SK-N-SH (cell line): ENCODE results near the gene SDK1. TPM values are rescaled to one million over a fixed set of nuclear protein-coding genes. Genes with fewer than 3 reads are reported as not detected.

Experiments used
- CTCF ChIA-PET: fragments of 300-600, 350-600 bp; formaldehyde crosslinking; extraction: SDS; loops from one replicate; lab custom pipeline; 2021; lab: Yijun Ruan, JAX
- POLR2A ChIA-PET: fragments of 350-600 bp; sonication (Branson Sonifier 250); formaldehyde crosslinking; extraction: SDS; loops from one replicate; lab custom pipeline; 2020; ENCODE audit warnings: antibody characterized with exemption, inconsistent platforms; lab: Yijun Ruan, JAX
- DNase-seq: peaks from one replicate; pipeline ENCODE4 v3.0.0; 2012
- H2AFZ ChIP-seq: fragments of 200-600 bp; sonication (generic); 2 replicates; pipeline ENCODE4 v1.8.1; 2016; ENCODE audit warnings: antibody characterized with exemption, mild to moderate bottlenecking, low read depth
- H3F3A ChIP-seq: fragments of 200-600 bp; sonication (generic); replicated peaks from 2 replicates; pipeline ENCODE3; 2016; ENCODE audit warnings: antibody characterized with exemption, mild to moderate bottlenecking; ENCODE audit not compliant: insufficient read depth
- H3K27ac ChIP-seq, 2 experiments: fragments of 200-500 bp in 1 of 2; fragments of 200-600 bp in 1 of 2; sonication (Bioruptor generic) in 1 of 2; sonication (generic), shearing (Covaris generic) in 1 of 2; 2 replicates each; pipeline versions ENCODE4 v1.5.1 to v1.6.1; 2014 to 2016; ENCODE audit warnings: low read depth in 2 of 2, inconsistent platforms in 1 of 2, low read length in 1 of 2, mild to moderate bottlenecking in 1 of 2, mixed read lengths in 1 of 2
- H3K27me3 ChIP-seq: fragments of 200-600 bp; sonication (generic), shearing (Covaris generic); 2 replicates; pipeline ENCODE4 v1.6.1; 2016; ENCODE audit warnings: mixed run types; ENCODE audit not compliant: insufficient read depth
- H3K36me3 ChIP-seq, 2 experiments: fragments of 200-500 bp in 1 of 2; fragments of 200-600 bp in 1 of 2; sonication (Bioruptor generic) in 1 of 2; sonication (generic) in 1 of 2; replicated peaks in 1 of 2; 2 replicates each; pipeline versions ENCODE3 to v1.5.1; 2014 to 2016; ENCODE audit warnings: low read length in 1 of 2, mild to moderate bottlenecking in 1 of 2; ENCODE audit not compliant: insufficient read depth in 2 of 2, control insufficient read depth in 1 of 2
- H3K4me1 ChIP-seq, 2 experiments: fragments of 200-500 bp in 1 of 2; fragments of 200-600 bp in 1 of 2; sonication (Bioruptor generic) in 1 of 2; sonication (generic), shearing (Covaris generic) in 1 of 2; 2 replicates each; pipeline versions ENCODE4 v1.5.1 to v1.6.1; 2014 to 2016; ENCODE audit warnings: low read depth in 1 of 2, low read length in 1 of 2, mixed run types in 1 of 2; ENCODE audit not compliant: insufficient read depth in 2 of 2, control insufficient read depth in 1 of 2
- H3K4me2 ChIP-seq: fragments of 200-600 bp; sonication (generic), shearing (Covaris generic); 2 replicates; pipeline ENCODE4 v1.6.1; 2017; ENCODE audit warnings: mixed run types
- H3K4me3 ChIP-seq, 2 experiments: fragments of 200-500 bp in 1 of 2; fragments of 200-600 bp in 1 of 2; sonication (Bioruptor generic) in 1 of 2; sonication (generic), shearing (Covaris generic) in 1 of 2; 2 replicates each; pipeline versions ENCODE4 v1.5.1 to v1.8.1; 2014 to 2016; ENCODE audit warnings: low read depth in 2 of 2, inconsistent platforms in 1 of 2, low read length in 1 of 2, mild to moderate bottlenecking in 1 of 2, mixed read lengths in 1 of 2, moderate library complexity in 1 of 2
- H3K79me2 ChIP-seq: fragments of 200-600 bp; sonication (generic); 2 replicates; pipeline ENCODE4 v1.8.1; 2017; ENCODE audit warnings: mild to moderate bottlenecking; ENCODE audit not compliant: insufficient read depth
- H3K9ac ChIP-seq: fragments of 200-600 bp; sonication (generic); 2 replicates; pipeline ENCODE4 v1.6.1; 2017; ENCODE audit warnings: mixed run types
- H3K9me2 ChIP-seq: fragments of 200-600 bp; sonication (generic); 2 replicates; pipeline ENCODE4 v1.6.1; 2017; ENCODE audit warnings: mixed run types
- H3K9me3 ChIP-seq: fragments of 200-600 bp; sonication (generic); 2 replicates; pipeline ENCODE4 v1.6.1; 2017; ENCODE audit warnings: mixed run types, mild to moderate bottlenecking, moderate library complexity
- H4K20me1 ChIP-seq: fragments of 200-600 bp; sonication (generic); 2 replicates; pipeline ENCODE4 v1.6.1; 2017; ENCODE audit warnings: mild to moderate bottlenecking, mixed run types; ENCODE audit not compliant: insufficient read depth
- CTCF ChIP-seq: fragments of 200-600 bp; sonication (generic); IDR thresholded peaks from 2 replicates; pipeline ENCODE4 v1.6.1; 2017; ENCODE audit warnings: antibody characterized with exemption, mild to moderate bottlenecking, moderate library complexity
- ELF1 ChIP-seq: IDR thresholded peaks from 2 replicates; pipeline ENCODE4 v1.4.0; 2012
- EZH2phosphoT487 ChIP-seq: fragments of 200-600 bp; sonication (generic); IDR thresholded peaks from 2 replicates; pipeline ENCODE4 v1.6.1; 2017; ENCODE audit warnings: low read depth, mixed run types, mild to moderate bottlenecking, antibody characterized with exemption, moderate library complexity, borderline replicate concordance
- FOXM1 ChIP-seq: IDR thresholded peaks from 2 replicates; pipeline ENCODE4 v1.4.0; 2012; ENCODE audit warnings: low read depth, mild to moderate bottlenecking
- GATA2 ChIP-seq: sonication (generic); formaldehyde crosslinking; IDR thresholded peaks from 2 replicates; pipeline ENCODE4 v1.5.0; 2020; ENCODE audit warnings: mild to moderate bottlenecking, missing genetic modification reagents
- IRF3 ChIP-seq: fragments of 150-350 bp; IDR thresholded peaks from 2 replicates; pipeline ENCODE4 v1.6.1; 2016; ENCODE audit warnings: mild to moderate bottlenecking, low read depth, low read length
- MAX ChIP-seq: IDR thresholded peaks from 2 replicates; pipeline ENCODE4 v1.4.0; 2012; ENCODE audit warnings: low read depth
- MXI1 ChIP-seq: IDR thresholded peaks from 2 replicates; pipeline ENCODE4 v1.6.1; 2012; ENCODE audit warnings: mild to moderate bottlenecking, low read depth, low read length, improper control_type of control experiment
- NFIC ChIP-seq: IDR thresholded peaks from 2 replicates; pipeline ENCODE4 v1.4.0; 2012; ENCODE audit warnings: borderline replicate concordance
- RFX5 ChIP-seq: IDR thresholded peaks from 2 replicates; pipeline ENCODE4 v1.6.1; 2012; ENCODE audit warnings: mild to moderate bottlenecking, improper control_type of control experiment, low read length
- TEAD4 ChIP-seq: IDR thresholded peaks from 2 replicates; pipeline ENCODE4 v1.4.0; 2012; ENCODE audit warnings: mild to moderate bottlenecking, borderline replicate concordance; ENCODE audit not compliant: insufficient read depth
- ZBTB33 ChIP-seq: IDR thresholded peaks from 2 replicates; pipeline ENCODE4 v1.4.0; 2012; ENCODE audit warnings: low read depth, borderline replicate concordance
- WGBS: methylation state at CpG from one replicate; pipeline ENCODE4 v1.1.6; 2017; ENCODE audit warnings: low lambda C conversion rate; 5-methylcytosine and 5-hydroxymethylcytosine counted together
- polyA plus RNA-seq, 3 experiments: library from polyadenylated mRNA; depleted of rRNA; stranded (reverse); fragments of >200 nt; gene quantifications; 2 replicates each; pipeline ENCODE4 v1.2.3, GENCODE V29; 2012

The SDK1 gene
- polyA plus RNA-seq, 1 of the 3 experiments (the other 2 are of a cell fraction), result 1.2 TPM

- TF ChIP-seq IRF3 (no peak), GATA2 (CRISPR knock-in tag) (no peak), RFX5 (no peak), FOXM1 (no peak), MXI1 (no peak), NFIC (no peak), TEAD4 (no peak), CTCF (no peak), EZH2phosphoT487 (no peak), ZBTB33 (no peak), ELF1 (no peak)
Measured at GRCh38 chr7:3955026-3955425, 654.0 kb downstream of the SDK1 start (continued).

GRCh38 chr7:3955751-3956696, 655.0 kb downstream of the SDK1 start:
- 47% methylated on average over 14 of the region's 14 CpGs for WGBS
- Histone ChIP-seq H3K27ac (no peak overlapping the region), H2AFZ (no peak overlapping the region), H3K9me3 (no peaks in the 10 kb centered on the region), H3K4me1 (peaks cover 0 to 10% of the 10 kb centered on the region in 2 experiments; a peak in 2 of 4 replicates), H3K4me3 (no peak overlapping the region), H3K9ac (no peak overlapping the region), H4K20me1 (no peaks in the 10 kb centered on the region), H3K9me2 (no peaks in the 10 kb centered on the region), H3K79me2 (no peaks in the 10 kb centered on the region), H3K36me3 (no peaks in the 10 kb centered on the region), H3K27me3 (no peaks in the 10 kb centered on the region), H3F3A (no peaks in the 10 kb centered on the region), H3K4me2 (no peak overlapping the region; the same call in 1 of the 2 replicates)
- no peak for DNase-seq
- CTCF ChIA-PET, result interaction anchor here (1.1 to 1.6 kb wide), 2 partner anchors 9 to 13 kb away, joined by 3 to 4 read pairs; no protein-coding TSS in a partner anchor
- TF ChIP-seq FOXM1, result no peak
- no peak for TF ChIP-seq MAX
- POLR2A ChIA-PET, result interaction anchor here (0.7 kb wide), 1 partner anchor 130 kb away, joined by 3 read pairs; no protein-coding TSS in a partner anchor
